Choroid plexus epithelial cell (primary cell): Measurements from ENCODE around the gene ADAP1.
A peak's percentile ranks its signal among the peaks of the same experiment; 100 is the strongest.

ENCODE experiments used
- DNase-seq: peaks from one replicate; pipeline ENCODE4 v3.0.0-alpha.2; 2010; ENCODE audit warnings: low read depth
- H3K4me3 ChIP-seq: 2 replicates; pipeline ENCODE4 v1.5.1; 2011; ENCODE audit warnings: low read depth, mild to moderate bottlenecking, control low read depth, low read length, moderate library complexity
- CTCF ChIP-seq: conservative IDR thresholded peaks from 2 replicates; pipeline ENCODE4 v1.5.1; 2011; ENCODE audit warnings: low read depth, mild to moderate bottlenecking, control low read depth, inconsistent platforms, low read length, moderate library complexity

ADAP1 gene

GRCh38 chr7:902996-903395 lies 51.5 kb downstream of the ADAP1 start:
- no peak for DNase-seq
- TF ChIP-seq CTCF, result no peak

GRCh38 chr7:901388-902154 lies 52.9 kb downstream of the ADAP1 start:
- peak overlapping the region; percentile 36 for H3K4me3 ChIP-seq
- DNase-seq, result peak; percentile 95
- TF ChIP-seq CTCF, result no peak

More at GRCh38 chr7:902996-903395, 51.5 kb downstream of the ADAP1 start:
- H3K4me3 ChIP-seq, result no peak overlapping the region

- TF ChIP-seq CTCF, result no peak
- DNase-seq, result no peak
- H3K4me3 ChIP-seq, result no peak overlapping the region
Observed at GRCh38 chr7:901041-901387, 53.5 kb downstream of the ADAP1 start.

- no peak for TF ChIP-seq CTCF
- no peak overlapping the region for H3K4me3 ChIP-seq
- no peak for DNase-seq
Observed at GRCh38 chr7:900331-901040, 54.0 kb downstream of the ADAP1 start.

- H3K4me3 ChIP-seq, result no peak overlapping the region
- no peak for TF ChIP-seq CTCF
- DNase-seq, result no peak
Observed at GRCh38 chr7:899806-900205, 54.7 kb downstream of the ADAP1 start.

- DNase-seq, result no peak
- H3K4me3 ChIP-seq, result no peak overlapping the region
- TF ChIP-seq CTCF, result no peak
Observed at GRCh38 chr7:898855-899681, 55.4 kb downstream of the ADAP1 start.
